Stimulated activated CD4-positive, alpha-beta T cell treated with anti-CD3 and anti-CD28 coated beads, Interleukin-2, amount 100 ng/mL, for 24 hours (primary cell): ENCODE data around the gene HOTAIR.

ENCODE experiments used
- DNase-seq, 2 donors: peaks; one replicate each; pipeline ENCODE4 v3.0.0-alpha.2; 2020

Gene HOTAIR

GRCh38 chr12:53956251-53956887 lies 18.4 kb downstream of the HOTAIR start:
- no peak for DNase-seq

DNA sequence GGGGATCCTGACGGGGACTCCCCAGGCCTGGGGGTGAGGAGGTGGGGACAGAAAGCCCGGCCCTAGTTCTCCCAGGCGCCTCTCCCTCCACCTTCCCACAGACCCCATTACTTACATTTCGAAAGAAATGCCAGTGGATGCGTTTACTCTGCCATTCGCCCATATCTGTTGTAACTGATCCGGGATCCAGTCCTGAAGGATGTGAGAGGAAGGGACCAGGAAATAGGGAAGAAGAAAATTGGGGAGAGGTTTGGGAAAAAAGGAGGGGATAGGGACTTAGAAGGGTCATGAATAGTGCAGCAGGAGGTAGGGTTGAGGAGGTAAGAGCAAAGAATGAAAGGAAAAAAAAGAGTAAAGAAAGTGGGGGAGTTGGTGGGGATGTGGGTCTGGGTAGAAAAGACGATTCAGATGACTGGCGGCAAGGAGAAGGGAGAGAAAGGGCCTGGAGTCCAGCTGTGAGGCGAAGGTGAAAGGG lies 18.9 kb downstream of the HOTAIR start:
- no peak for DNase-seq

- no peak for DNase-seq
Observed at GRCh38 chr12:53955036-53955775, 19.5 kb downstream of the HOTAIR start.

GRCh38 chr12:53954694-53955035 lies 20.1 kb downstream of the HOTAIR start, which contains the start of gene HOXC12:
Gene HOXC12, plus strand, starts transcription at chr12:53954903. Its CDS starts 27 bp downstream, at chr12:53954930.
- DNase-seq, result no peak

- DNase-seq, result no peak
Observed at GRCh38 chr12:53953831-53954693, 20.7 kb downstream of the HOTAIR start.

DNA sequence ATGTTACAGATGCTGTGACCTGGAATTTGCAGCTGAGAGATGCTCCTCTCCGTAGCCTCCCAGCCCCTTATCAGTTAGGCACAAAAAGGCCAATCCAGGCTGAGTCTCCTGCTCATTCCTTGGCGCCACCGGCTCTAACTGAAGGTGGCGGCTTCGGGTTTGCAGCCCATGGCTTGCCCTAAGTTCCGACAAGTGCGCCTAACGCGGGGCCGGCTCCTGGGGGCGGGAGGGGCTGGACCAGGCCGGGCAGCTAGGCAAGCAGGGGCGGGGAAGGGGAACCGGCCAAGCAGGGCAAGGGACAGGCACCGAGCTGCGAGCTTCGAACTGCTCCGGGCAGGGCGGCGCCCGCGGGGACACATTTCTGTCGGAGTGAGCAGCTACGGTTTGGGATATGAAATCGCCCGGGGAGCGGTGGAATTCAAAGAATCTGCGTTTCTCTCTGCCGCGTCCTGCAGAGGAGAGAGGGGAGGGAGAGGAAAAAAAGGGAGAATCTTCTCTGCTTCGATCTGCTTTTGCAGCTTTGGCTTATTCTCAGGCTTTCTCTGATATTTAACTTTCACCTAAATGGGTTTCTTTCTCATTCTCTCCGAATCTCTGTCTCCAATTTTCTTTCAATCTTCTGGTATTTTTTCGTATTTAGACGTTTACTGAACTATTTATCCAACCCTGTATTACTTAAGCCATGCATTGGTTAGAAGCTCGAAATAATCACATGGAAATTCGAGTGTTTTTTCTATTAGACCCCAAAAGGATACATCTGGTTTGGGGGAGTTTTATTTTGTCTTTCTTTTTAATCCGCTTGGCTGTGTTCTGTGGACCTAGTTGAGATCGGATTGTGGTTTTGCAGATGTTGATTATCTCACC lies 21.7 kb downstream of the HOTAIR start:
- DNase-seq, result no peak

DNA sequence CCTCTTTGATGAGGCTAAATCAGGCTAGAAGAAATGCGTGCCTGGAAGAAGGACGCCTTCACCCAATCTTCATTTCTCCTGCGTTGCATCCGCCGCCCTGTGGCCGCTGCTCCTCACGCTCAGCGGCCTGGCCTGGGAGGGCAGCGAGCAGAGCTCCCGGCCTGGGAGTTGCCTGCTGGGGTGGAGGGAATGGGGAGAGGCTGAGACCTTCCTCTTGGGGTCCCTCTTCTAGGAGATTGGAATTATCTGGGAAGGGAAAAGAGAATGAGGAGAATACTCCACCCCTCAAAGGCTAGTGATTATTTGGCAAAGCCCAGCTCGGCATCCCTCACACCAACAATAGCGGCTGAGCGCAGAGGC lies 22.4 kb downstream of the HOTAIR start:
- no peak for DNase-seq

DNA sequence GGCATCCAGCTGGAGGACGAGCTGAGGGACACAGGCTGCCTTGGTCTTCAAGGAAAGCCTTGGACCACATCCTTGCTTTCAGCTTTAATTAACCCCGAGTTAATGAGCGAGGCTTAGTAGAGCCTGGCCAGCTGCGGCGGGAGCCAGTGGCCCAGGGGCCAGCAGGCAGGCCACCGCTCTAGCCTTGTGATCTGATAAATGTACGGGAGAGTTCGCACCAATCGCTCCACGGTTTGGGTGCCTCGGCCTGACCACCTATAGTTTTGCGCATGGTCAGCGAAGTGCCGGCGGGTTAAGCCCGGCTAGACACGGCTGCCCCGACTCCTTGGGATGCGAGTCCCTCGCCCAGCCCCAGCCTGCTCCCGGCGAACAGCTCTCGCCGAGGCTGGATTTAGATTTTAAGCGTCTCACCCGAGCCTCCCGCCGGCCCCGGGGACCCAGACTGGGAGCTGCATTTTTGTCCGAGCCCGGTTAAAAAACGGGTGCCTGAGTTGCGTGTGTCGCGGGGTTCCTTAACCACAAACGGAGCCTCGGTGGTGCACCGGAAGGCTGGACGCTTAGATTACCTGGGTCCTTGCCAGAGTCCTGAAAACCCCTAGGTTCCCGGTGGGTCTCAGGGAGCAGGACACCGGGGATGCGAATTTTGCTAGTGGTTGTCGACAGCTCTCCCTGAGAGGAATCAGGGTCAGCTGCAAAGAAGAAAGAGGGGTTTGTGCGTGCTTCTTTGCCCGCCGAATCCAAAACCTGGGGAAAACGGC lies 23.0 kb downstream of the HOTAIR start:
- DNase-seq, result no peak

DNA sequence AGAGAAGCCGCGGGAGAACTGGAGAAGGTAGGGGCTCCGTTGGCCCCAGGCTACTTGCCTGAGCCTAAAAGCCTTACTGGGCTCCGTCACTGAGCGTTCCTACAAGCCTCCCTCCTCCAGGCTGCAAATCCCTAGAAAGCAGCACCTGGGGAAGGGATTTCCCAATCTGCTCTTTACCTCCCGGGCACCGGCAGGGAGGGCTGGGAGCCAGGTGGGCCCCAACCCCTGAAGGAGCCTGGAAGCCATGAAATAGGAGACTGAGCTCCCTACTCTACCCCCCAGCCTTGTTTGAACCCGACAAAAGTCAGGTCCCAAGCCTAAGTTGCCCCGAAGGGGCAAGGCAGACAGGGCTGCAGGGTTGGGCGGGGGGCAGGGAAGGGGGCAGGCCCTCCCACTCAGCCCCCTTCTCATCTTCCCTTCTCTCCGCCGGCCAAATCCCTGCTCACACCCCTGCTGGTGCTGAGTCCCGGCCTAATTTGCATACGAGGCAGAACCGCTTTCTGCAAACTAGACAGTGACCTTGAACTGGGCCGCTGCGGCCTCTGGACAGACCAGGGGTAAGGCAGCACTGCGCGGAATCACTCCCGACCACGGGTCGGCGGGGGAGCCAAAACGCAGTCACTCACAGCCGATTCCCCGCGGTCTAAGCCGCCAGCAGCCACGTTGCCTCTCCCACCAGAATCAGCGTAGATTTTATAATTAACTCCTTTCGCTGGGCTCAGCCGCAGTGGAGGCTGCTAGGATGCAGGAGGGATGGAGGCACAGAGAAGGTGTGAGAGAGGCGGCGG lies 23.8 kb downstream of the HOTAIR start:
- no peak for DNase-seq

DNA sequence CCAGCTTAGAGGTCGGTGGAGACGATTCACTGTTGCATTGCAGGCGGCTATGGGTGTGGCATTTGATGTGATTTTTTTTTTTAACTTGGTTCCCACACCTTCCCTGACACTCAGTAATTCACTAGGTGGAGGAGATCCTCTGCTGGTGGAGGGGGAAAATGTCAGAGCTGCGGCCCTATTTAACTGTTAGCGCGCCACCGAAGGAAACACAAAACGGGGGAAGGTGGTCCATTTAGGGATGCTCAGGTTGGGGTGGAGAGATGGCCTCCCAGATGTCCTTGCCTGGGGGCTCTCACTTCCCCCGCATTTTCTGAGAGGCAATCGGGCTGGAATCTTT lies 24.3 kb downstream of the HOTAIR start:
- no peak for DNase-seq

DNA sequence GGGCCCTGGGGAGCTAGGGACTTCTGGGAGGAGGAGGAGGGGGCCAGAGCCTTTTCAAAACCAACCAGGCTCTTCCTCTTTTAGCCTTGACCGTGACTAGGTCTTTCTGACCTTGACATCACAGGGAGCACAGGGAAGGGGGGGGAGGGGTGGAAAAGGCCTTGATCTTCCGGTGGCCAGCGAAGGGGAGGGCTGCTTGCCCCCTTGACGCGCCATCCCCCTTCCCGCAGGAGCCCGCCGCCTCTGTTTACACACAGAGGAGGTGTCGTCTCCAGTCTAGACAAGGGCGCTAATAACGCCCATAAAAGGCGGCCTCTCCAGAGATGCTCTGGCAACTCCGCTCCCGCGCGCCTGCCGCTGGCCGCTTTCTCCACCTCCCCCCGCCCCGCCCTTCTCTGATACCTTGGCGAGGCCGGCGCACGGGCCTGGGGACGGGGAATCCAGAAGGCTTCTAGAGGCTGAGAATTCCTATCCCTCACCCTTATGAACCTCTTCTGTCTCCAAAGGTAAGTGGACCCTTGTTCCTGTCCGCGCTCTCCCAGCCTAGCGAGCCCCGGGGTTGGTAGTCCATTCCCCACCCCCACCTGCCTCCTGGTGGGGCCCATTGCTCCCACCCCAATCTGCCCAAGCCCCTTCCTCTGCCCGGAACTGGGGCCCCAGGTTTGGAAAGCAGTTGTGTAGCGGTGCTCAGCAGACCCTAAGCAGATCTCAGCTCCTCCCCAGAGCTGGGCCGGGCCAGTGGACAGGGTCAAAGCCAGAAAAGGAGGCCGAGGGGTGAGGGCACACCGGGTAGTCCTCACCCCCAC lies 24.9 kb downstream of the HOTAIR start:
- no peak for DNase-seq

DNA sequence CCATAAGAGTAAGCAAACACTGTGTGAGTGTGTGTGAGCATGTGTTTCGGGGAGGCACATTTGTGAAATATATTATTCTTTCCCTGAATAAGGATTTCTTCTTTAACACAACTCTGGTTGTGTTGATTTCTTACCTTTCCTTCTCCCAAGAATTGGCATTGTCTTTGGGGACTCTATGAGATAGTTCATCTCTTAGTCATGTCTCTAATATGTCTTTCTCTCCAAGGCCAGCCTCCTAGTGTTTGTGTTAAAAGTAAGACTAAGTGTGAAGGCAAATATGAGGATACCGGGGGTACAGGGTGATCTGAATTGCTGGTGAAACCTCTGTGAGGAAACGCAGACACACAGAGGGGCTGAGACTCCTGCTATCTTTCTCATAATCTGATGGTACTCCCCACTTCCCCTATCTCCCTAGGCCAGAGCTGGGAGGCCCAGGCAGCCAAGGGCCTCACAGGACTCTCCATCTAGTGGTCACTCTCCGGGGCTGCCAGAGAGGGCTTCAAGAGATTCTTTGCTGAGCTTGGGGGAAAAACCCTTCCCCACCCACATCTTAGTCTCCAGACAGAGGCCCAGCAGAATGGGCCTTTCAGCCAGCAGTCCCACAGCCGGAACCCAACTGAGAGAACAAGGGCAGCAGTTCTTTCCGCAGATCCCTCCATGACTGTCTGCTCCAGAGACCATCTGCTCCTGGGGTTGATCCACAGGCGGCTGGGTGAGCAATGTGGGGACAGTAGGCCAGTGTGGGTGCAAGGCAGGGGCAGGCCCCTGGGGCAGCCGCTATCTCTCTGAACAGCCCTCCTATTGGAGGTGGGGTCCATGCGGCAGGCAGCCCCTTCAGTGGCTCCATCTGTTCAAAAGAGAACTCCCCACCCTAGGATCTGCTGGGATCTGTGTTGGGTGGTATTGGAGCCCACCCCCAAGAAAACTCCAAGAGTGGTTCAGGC lies 25.8 kb downstream of the HOTAIR start:
- no peak for DNase-seq

DNA sequence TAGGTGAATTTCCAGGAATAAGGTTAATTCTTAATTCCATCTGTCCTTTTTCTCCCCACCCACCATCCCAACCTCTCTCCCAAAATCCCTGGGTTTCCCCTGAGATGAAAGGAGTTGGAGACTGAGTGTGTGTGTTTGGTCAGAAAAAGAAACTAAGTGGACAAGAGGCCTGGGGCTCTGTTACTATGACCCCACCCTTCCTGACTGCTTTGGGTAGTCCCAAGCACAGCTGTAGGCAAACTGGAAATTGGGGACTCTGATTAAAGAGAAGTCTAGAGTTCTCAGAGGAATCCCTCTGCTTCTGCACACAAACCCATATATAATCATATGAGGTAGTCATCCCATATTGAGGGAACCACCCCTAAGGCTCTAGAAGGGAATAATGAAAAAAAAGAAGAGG lies 27.0 kb downstream of the HOTAIR start:
- no peak for DNase-seq

DNA sequence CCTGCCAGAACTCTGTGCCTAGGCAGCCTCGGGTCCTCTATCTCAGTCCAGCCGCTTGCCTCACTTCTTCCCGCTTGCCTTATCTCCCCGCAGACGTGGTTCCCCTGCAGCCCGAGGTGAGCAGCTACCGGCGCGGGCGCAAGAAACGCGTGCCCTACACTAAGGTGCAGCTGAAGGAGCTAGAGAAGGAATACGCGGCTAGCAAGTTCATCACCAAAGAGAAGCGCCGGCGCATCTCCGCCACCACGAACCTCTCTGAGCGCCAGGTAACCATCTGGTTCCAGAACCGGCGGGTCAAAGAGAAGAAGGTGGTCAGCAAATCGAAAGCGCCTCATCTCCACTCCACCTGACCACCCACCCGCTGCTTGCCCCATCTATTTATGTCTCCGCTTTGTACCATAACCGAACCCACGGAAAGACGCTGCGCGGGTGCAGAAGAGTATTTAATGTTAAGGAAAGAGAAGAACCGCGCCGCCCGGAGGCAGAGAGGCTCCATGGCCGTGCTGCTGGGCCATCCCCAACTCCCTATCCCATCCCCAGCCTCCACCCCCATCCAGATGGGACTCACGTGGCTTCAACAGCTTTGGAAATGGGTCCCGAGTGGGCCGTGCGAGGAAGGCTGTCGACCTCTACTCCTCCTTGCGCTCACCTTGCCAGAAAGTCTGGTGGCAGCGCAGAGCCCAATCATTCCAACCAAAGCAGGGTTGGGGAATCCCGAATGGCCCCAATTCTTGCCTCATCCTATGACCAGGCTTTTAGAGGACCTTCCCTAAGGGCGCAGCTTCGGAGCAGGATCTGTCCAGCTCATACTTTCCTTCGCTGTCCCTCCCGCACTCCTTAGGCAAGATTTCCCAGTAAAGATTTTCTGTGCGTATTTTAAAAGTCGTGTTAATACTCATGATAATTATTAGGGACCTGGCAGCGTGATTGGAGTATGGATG lies 29.6 kb downstream of the HOTAIR start:
- no peak for DNase-seq

DNA sequence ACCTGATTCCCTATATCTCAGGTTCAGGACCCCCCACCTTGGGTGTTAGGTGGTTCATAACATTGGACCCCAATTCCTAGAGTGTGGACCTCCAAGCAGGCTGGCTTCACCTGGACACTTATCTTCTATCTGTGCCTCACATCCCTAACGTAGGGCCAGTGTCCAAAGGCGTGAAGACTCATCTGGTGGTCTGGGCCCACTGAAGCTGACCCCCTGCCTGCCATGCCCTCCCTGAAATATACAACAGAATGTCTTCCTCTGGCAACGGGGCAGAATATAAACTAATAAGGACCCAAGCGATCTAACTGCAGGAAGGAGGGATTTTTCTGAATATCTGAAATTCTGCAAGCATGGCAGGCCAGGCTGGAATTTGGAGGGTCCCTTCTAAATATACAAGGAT lies 30.5 kb downstream of the HOTAIR start:
- no peak for DNase-seq

DNA sequence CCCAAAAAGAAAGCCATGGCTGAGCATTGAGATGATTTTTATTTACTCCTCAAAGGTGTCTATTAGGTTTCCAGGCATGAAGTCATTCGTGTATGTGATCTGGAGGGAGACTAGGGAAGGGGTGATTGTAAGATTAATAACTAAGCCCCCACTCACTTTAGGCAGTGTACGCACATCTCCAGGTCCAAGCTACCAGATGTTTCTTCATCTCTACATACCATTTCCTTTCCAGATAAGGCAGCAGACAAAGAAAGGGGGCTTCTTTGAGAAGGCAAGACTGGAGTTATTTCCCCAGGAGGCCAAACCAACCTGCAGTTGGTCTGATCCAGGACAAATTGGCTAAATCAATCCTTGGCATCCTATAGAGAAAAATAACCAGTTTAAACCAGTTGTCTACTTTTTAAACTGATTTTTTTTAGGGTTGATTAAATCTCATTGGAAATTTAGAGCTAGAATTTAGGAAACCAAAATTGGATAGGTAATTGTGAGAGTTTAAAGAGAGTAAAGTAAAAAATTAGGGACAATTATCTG lies 32.2 kb downstream of the HOTAIR start:
- DNase-seq, result no peak

DNA sequence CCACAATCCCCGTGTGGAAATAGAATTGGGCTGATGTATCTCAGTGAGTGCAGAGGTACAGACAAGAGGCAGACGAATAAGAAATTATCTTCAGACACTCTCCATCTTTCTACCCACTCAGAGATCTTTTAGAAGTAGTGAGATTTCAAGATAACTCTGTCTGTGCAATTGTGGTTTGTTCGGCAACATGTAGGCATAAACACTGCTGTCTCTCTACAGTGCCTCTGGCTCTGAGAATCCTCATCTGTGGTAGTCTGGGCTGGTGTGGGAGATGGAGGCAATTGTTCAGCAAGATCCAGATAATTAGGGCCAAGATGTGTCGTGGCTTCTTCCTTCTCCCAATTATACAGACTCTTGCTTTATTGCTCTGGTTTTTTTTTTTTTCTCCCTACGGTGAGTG lies 33.0 kb downstream of the HOTAIR start:
- no peak for DNase-seq

GRCh38 chr12:53941187-53941586 lies 33.6 kb downstream of the HOTAIR start:
- no peak for DNase-seq
